ENCODE results near the gene LAMTOR1.

GRCh38 chr11:72067266-72067665, 35.8 kb downstream of the LAMTOR1 start:
- TF ChIP-seq GATA3 (IDR thresholded peaks at IDR 0.05; ENCODE audit: low read depth, low read length) (no peak), GATA2 (IDR thresholded peaks at IDR 0.05; ENCODE audit: low read depth, low read length) (no peak)

Data from SH-SY5Y (cell line).